M059J (cell line): Measurements from ENCODE around the gene AIMP1. TPM values are rescaled to one million over a fixed set of nuclear protein-coding genes. Genes with fewer than 3 reads are reported as not detected.

ENCODE experiments used
- DNase-seq: peaks from one replicate; pipeline ENCODE4 v3.0.0-alpha.2; 2012; ENCODE audit warnings: low read depth
- total RNA-seq: library from RNA; depleted of rRNA; stranded (reverse); fragments of >200 nt; shearing (Covaris generic); gene quantifications from 2 replicates; pipeline ENCODE4 v1.2.3, GENCODE V29; 2014; rRNA removed

The AIMP1 gene
- total RNA-seq, result 38.2 and 47.9 TPM in 2 replicates

- peak; percentile 81 for DNase-seq
Measured at GRCh38 chr4:106315968-106316772, at the start of gene AIMP1, which contains the start of gene TBCK. TSS of gene AIMP1 (plus strand) at chr4:106316550. CDS start at chr4:106325010, 8,460 bp downstream. TSS of gene TBCK (minus strand) at chr4:106316209. CDS start at chr4:106308960, 7,249 bp downstream.

GRCh38 chr4:106268786-106269185 lies 47.6 kb upstream of the AIMP1 start:
- no peak for DNase-seq

- no peak for DNase-seq
Measured at GRCh38 chr4:106269711-106270110, 46.6 kb upstream of the AIMP1 start.

DNA sequence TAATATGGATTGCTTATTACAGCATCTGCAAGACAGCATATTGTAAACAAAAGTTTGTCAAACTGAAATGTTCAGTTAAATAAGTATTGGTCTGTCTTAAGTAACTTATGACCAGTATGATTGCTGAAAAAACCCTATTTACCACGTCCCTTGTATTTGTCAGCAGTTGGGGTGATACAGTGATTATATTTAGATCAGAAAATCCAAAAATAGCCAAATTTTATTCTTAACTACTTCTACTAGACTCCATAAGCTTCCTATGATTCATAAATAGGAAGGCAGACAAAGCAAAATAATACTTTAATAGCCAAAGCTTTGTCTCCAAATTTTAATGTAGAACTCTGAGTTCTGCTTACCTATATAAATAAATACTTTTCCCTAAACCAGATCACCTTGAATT lies 45.6 kb upstream of the AIMP1 start:
- DNase-seq, result no peak

- DNase-seq, result peak; percentile 16
Measured at GRCh38 chr4:106273831-106274230, 42.5 kb upstream of the AIMP1 start.

GRCh38 chr4:106277140-106277675 lies 39.1 kb upstream of the AIMP1 start:
- no peak for DNase-seq

DNA sequence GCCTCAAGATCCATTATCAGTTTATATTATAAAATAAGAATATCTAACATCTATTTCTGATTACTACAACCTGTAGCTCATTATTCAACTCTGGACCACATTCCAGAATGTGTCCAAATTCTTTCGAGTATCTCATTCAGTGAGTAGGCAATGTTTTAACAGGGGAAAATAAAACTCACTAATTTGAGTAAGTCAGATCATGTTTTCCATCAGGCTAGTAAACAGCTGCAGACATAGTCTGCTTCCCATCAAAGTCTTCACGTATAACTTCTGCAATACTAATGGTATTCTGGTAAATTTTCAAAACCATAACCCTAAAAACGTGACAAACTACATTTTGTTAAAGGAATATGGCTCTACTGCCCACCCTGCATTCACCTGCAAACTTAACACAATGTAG lies 32.1 kb upstream of the AIMP1 start:
- no peak for DNase-seq

GRCh38 chr4:106286611-106287010 lies 29.7 kb upstream of the AIMP1 start:
- DNase-seq, result no peak

- peak; percentile 84 for DNase-seq
Measured at GRCh38 chr4:106287353-106287969, 28.9 kb upstream of the AIMP1 start.

DNA sequence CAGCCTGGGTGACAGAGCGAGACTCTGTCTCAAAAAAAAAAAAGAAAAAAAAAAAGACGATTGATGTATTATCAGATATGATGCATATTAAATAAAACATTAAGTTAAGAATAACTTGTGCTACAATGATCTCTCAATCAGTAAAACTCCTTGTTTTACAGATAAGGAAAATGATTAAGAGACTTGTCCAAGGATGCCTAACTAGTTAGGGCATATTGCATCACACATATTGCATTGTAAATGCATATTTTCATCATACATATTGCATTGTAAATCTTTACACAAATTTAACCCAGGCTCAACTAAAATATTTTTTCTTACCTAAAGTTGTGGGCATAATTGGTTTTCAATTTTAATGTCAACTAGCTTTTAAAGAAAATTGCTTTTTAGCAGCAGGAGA lies 26.6 kb upstream of the AIMP1 start:
- DNase-seq, result no peak

- DNase-seq, result no peak
Measured at GRCh38 chr4:106291678-106292077, 24.7 kb upstream of the AIMP1 start.

GRCh38 chr4:106294062-106294461 lies 22.3 kb upstream of the AIMP1 start:
- no peak for DNase-seq

DNA sequence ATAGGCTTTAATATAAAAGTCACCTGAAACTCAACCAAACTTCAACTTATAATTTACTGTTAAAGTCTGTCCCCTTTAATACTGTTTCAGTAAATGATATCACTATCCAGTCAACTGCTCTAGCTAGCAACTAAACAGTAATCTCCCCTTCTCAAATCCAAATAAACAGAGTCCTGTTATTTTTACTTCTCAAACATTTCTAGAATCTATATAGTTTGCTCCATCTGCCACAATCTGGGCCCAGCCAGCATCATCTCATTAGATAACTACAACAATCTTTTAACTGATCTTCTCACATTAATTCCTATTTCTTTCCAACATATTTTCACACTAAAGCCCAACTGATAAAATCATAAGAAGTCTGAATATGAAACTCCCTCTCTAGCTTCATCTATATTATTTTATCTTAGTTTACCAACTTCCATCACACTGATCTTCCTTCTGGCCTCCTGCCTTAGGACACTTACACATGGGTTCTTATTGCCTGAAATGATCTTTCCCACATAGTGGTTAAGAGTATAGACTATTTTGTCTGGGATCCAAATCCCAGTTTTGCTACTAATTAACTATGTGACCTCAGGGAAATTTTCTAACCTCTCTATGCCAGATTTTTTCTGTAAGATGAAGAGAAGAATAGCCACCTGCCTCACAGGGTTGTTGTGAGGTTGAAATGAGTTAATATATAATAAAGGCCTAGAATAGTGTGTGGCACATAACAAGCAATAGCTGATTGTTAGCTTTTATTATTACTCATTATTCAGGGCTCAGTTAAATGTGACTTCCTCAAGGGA lies 18.9 kb upstream of the AIMP1 start:
- no peak for DNase-seq

GRCh38 chr4:106299977-106300376 lies 16.4 kb upstream of the AIMP1 start:
- no peak for DNase-seq

DNA sequence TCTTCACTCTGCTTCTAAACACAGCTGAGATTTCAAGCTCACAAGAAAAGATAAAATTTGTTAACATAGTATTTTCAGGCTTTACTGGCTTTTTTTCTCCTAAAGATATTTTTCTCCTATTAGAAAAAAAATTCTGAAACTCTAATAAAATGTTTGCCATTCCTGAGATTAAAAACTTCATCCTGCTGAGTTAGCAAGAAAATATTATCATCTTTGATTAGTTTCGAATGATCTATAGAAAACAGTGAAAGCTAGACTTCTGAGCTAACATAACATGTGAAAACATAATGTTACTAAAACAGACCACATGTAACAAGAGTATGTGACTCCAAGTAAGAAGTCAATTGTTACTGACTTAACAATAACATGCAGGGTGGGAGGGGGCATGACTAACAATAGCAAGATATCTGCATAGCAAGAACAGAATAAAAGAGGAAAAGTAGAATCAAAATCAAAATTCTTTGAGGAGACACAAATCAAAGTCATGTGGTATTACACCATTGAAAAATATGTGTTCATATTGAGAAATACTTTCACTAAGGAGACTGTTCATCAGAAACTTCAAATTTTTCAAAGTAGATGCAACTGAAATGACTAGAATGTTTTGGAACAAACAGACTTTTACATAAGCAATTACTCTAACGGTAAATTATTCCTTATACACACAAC lies 14.8 kb upstream of the AIMP1 start:
- no peak for DNase-seq

DNA sequence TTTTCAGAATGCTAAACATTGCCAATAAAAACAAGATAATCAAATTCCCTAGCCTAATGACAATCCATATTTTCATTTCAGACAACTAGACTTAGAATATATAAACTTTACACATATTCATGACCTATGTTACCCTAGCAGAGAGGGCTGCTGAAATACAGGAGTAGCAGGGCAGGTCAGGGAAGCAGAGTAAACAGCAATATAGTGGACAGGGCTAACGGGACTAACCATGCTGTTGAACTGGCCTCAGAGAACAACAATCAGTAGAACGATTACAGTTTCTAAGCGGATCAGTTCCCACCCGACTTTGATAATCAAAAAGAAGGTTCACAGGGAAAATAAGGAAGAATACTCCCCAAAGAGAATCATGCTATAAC lies 14.3 kb upstream of the AIMP1 start:
- DNase-seq, result no peak

- no peak for DNase-seq
Measured at GRCh38 chr4:106303548-106304281, 12.6 kb upstream of the AIMP1 start.

DNA sequence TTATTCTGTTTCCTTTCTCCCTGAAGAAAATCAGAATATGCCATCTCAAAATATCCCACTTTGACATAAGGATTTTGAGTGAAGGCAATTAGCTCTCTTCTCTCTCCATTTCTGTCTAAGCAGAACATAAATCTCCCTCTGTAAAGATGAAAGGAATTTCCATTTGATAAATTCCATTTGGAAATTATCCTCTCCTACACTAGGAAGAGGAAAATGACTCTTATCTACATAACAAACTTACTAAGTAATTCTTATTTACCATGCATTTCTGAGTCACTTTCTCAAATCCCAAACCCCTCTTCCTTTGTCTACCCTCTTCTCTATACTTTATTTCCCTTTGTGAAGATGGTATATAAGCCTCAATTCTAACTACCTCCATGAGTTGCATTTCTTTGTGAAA lies 11.7 kb upstream of the AIMP1 start:
- no peak for DNase-seq

GRCh38 chr4:106305435-106306055 lies 10.8 kb upstream of the AIMP1 start:
- peak; percentile 3 for DNase-seq

DNA sequence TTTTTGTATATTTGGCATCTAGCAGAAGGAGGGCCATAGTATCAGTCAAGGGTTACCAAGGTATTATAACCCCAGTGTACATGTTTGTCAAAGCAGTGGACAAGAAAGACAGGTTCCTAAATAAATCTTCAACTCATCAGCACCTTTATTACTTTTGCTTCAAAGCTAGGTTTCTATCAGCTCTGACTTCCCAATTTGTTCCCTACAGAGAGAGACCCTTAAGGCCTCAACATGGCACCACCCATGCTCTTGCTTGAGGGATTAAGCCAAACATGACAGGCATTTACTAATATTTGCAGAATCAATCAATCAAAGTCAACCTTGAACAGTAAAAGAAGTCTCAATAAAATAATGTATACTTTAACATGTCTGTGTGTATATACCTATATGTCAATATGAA lies 9.8 kb upstream of the AIMP1 start:
- no peak for DNase-seq
